HG03571 (cell line): ENCODE measurements around the gene SMYD5.
A peak's percentile ranks its signal among the peaks of the same experiment; 100 is the strongest.
"Not testable (repeated sequence)": the region's sequence is repeated elsewhere in the genome, so short reads cannot be mapped to it uniquely, and the experiment has no call there.

Experiments
- ATAC-seq: cut with Tn5 transposase; IDR thresholded peaks from one replicate; pipeline ENCODE4 v1.9.1; 2021; ENCODE audit not compliant: unreplicated experiment

SMYD5 gene

DNA sequence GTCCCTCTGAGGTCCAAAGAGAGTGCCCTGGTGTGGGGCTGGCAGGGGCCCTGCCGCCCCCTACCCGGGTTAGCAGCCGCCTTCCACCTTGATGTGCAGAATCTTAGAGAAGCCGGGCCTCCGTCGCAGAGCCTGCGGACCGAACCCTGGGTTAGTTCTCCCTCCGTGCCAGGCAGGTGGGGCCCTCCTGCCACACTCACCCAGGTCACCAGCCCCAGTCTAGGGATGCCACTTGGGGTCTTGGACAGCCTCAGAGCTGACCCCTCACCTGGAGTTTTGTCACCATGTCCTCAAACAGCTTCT lies 44.8 kb downstream of the SMYD5 start:
- ATAC-seq: no peak

GRCh38 chr2:73259276-73259675 lies 45.2 kb downstream of the SMYD5 start:
- ATAC-seq: no peak

DNA sequence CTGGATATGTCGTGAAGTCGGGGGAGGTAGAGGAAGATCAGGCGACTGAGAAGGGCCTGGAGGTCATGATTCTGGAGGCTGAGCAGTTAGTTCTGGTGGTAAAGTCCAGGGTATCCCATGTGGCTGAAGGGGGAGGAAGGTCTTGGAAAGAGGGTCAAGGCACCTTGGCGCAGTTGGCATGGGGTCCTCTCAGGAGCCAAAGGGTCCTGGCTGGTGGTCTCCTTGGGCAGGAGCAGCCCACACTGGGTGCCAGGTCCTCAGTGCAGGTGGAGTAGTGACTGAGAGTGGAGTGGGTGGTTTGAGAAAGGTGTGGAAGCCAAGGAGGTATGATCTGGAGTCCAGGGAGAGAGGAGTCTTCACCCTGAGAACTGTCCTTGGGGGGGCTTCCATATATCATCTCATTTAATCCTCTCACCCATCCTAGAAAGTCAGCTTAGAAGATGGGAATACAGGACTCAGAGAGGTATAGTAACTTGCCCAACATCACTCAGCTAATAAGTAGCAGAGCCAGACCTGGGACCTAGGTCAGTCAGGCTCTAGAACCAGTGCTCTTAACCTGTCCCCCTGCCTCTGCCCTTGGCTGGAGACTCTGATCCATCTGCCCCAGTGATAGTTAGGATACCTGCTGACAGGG lies 45.8 kb downstream of the SMYD5 start:
- ATAC-seq: no peak

DNA sequence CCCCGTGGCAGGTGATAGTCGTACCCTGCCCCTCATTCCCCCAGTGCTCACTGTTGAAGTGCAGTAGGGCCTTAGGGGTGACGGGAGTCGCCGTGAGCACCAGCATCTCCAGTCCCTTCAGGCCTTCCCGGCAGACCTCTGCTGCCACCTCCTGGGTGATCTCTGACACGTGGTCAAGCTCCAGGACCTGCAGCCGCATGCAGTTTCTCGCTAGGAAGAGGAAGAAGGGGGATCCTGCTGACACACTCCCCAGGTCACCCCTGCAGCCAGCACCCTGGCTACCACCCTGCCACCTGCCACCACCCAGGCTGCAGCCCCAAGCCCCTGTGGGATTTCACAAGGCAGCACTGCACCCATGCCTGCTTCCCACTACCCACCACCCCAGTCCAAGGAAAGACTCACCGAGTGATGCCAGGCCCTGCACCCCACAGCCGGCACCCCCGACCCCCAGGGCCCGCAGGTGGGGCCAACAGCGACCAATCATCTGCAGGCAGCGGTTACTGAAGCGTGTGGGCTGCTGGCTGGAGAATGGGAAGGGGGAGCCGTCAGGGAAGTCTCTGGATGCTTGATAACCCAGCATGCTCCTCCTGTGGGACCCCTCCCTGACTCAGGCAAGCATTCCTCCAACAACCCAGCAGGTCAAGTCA lies 46.4 kb downstream of the SMYD5 start:
- ATAC-seq: no peak

- ATAC-seq: no peak
These were observed 48.1 kb downstream of the SMYD5 start for GRCh38 chr2:73262108-73262651.

- not testable (repeated sequence) for ATAC-seq
These were observed 48.8 kb downstream of the SMYD5 start for GRCh38 chr2:73262691-73263429.

GRCh38 chr2:73263540-73264331 lies 49.7 kb downstream of the SMYD5 start:
- ATAC-seq: no peak

- ATAC-seq: no peak
These were observed 50.2 kb downstream of the SMYD5 start for GRCh38 chr2:73264332-73264606.

GRCh38 chr2:73264783-73265182 lies 50.7 kb downstream of the SMYD5 start:
- ATAC-seq: no peak

DNA sequence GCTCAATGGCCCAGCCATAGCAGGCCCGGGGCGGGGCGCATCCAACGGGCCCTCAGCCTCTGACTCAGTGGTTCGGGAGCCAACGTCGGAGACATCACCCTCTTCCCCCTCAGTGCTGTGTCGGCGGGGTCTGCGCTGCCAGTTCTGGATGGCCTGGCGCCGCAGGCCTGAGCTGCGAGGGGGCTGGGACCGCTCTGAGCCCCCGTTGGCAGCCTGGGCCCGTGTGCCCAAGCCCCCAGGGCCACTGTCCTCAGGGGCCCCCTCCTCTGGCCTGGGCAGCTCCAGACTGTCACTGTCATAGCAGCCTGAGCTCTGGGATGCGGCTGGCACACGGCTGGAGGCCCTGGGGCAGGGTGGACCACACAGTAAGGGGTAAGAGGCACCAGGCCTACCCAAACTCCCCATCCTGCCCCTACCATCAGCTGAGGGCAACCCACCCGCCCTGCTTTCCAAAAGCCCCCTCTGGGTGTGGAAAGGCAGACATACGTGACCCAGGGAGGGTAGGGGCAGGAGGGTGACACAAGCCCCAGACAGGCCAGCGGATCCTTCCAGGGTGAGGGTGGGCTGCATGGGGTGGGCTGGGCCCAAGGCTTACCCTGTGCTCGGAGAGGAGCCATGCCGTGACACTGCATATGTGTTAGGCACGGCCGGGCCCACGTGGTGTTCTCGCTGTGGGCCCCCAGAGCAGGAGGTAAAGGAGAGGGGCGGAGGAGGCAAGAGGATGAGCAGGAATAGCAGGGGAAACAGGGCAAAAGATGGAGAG lies 51.4 kb downstream of the SMYD5 start:
- ATAC-seq: no peak

DNA sequence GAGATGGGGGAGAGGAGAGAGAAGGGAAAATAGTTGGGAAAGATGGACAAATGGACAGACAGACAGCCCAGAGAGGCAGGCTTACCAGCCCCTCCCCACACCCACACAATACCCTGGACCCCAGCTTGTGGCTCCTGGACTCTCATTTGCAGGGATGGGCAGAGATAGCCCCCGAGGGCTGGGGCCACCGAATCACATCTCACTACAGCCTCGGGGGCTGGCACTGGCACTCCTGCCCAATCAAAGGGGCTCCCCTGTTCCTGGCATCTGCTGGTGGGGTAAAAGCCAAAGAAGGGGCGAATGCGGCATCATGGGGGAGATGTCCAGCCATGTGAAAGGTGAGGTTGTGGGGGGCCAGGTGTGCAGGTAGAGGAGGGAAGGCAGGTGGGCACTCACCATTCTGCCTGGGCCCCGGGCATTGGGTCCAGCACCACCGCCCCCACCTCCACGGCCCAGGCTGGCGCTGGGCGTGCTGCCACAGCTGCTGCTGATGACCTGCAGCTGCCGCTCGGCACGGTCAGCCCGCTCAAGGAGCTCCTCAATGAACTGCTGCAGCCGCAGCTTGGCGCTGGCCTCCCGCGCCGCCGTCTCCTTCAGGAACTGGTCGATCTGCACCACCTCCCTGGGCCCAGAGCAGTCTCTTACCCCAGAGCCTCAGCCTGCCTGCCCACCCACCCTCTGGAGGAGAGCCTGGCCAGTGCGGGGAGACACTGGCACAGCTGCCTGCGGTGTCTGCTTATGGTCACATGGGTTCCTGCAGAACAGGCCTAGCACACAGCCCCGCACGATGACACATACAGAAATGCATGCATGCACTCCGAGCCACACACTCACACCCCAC lies 52.2 kb downstream of the SMYD5 start:
- no peak for ATAC-seq

GRCh38 chr2:73267008-73267407 lies 53.0 kb downstream of the SMYD5 start:
- no peak for ATAC-seq

- ATAC-seq: no peak
These were observed 54.4 kb downstream of the SMYD5 start for GRCh38 chr2:73268366-73268829.

- ATAC-seq: peak; percentile 73
These were observed 55.0 kb downstream of the SMYD5 start for GRCh38 chr2:73268830-73269685.

DNA sequence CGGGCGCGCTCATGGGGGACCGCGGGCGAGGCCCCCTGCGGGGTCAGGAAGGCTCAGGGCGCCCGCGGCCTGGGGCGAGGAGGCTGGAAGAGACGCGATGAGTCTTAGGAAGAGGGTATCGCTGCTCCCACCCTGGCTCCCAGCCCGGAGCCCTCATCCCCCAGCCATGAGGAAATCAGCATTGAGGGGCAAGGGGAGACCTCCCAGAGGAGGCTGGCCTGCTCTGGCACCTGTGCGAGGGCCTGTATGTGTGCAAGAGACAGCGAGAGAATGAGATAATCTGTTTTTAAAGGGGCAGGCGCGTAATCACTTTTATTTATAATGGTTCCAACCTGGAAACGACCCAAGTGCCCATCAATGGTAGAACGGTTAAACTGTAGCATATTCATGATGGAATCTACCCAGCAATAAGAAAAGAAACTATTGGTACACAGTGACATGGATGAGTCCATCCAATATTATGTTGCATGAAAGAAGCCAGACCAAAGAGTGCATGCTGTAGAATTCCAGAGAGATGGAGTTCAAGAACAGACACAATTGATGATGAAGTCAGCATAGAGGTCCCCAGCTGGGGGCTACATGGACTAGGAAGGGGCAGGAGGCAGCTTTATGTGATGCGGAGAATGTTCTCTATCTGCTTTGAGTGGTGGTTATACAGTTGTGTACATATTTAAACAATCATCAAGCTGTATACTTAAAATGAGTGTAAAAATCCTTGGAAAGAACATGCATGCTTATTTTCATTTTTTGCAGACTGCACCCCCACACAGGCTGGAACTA lies 55.8 kb downstream of the SMYD5 start:
- ATAC-seq: no peak

GRCh38 chr2:73272270-73272669 lies 58.2 kb downstream of the SMYD5 start:
- ATAC-seq: no peak
